ENCODE measurements around the gene C11orf97.

Gene C11orf97

GRCh38 chr11:94558932-94559331 lies 46.7 kb downstream of the C11orf97 start:
- Histone ChIP-seq H3K27me3 (no peaks in the 10 kb centered on the region), H3K4me1 (peaks cover 0 to 44% (median 5%) of the 10 kb centered on the region in 4 donors), H3K27ac (no peak overlapping the region), H3K9me3 (no peaks in the 10 kb centered on the region), H3K4me3 (no peak overlapping the region), H3K36me3 (no peaks in the 10 kb centered on the region)
- intact Hi-C loops (cut with DNase I; ENCODE audit: low total_unique reads): no loop called here
- DNase-seq: no peak
- no peak for TF ChIP-seq CTCF (IDR thresholded peaks at IDR 0.05)

- H3K9me3 ChIP-seq: no peaks in the 10 kb centered on the region
- TF ChIP-seq CTCF (IDR thresholded peaks at IDR 0.05): no peak
- H3K36me3 ChIP-seq: no peaks in the 10 kb centered on the region
- no peak for DNase-seq
- H3K27me3 ChIP-seq: no peaks in the 10 kb centered on the region
- intact Hi-C loops (cut with DNase I; ENCODE audit: low total_unique reads): no loop called here
- H3K4me1 ChIP-seq: peaks cover 0 to 47% (median 5%) of the 10 kb centered on the region in 4 donors
- no peak overlapping the region for H3K27ac ChIP-seq
- H3K4me3 ChIP-seq: no peak overlapping the region
These were observed 47.1 kb downstream of the C11orf97 start for GRCh38 chr11:94559361-94559760.

GRCh38 chr11:94560834-94561233 lies 48.6 kb downstream of the C11orf97 start:
- Histone ChIP-seq H3K4me3 (no peak overlapping the region), H3K36me3 (no peaks in the 10 kb centered on the region), H3K4me1 (peaks cover 0 to 47% (median 5%) of the 10 kb centered on the region in 4 donors), H3K27me3 (no peaks in the 10 kb centered on the region), H3K27ac (no peak overlapping the region), H3K9me3 (no peaks in the 10 kb centered on the region)
- intact Hi-C loops (cut with DNase I; ENCODE audit: low total_unique reads): loop anchor here (5.0 kb wide), 1 partner anchor 39 kb away; no protein-coding TSS in a partner anchor
- DNase-seq: no peak
- TF ChIP-seq CTCF (IDR thresholded peaks at IDR 0.05): no peak

GRCh38 chr11:94563176-94563847 lies 51.1 kb downstream of the C11orf97 start:
- H3K27me3 ChIP-seq: no peaks in the 10 kb centered on the region
- no peaks in the 10 kb centered on the region for H3K36me3 ChIP-seq
- H3K4me1 ChIP-seq: peaks cover 0 to 25% (median 3%) of the 10 kb centered on the region in 4 donors
- H3K9me3 ChIP-seq: no peaks in the 10 kb centered on the region
- no peak overlapping the region for H3K27ac ChIP-seq
- peak; percentile 32 to 45 for TF ChIP-seq CTCF (IDR thresholded peaks at IDR 0.05)
- no peak overlapping the region for H3K4me3 ChIP-seq
- intact Hi-C loops (cut with DNase I; ENCODE audit: low total_unique reads): loop anchor here (5.0 kb wide), 1 partner anchor 41 kb away; no protein-coding TSS in a partner anchor
- DNase-seq: no peak

GRCh38 chr11:94563848-94564467 lies 51.7 kb downstream of the C11orf97 start:
- Histone ChIP-seq H3K4me3 (no peak overlapping the region), H3K27me3 (no peaks in the 10 kb centered on the region), H3K9me3 (no peaks in the 10 kb centered on the region), H3K36me3 (peaks cover 0 to 2% (median 0%) of the 10 kb centered on the region in 3 donors), H3K27ac (no peak overlapping the region), H3K4me1 (peaks cover 0 to 22% (median 3%) of the 10 kb centered on the region in 4 donors)
- no peak for DNase-seq
- intact Hi-C loops (cut with DNase I; ENCODE audit: low total_unique reads): loop anchor here (5.0 kb wide), 1 partner anchor 42 kb away; no protein-coding TSS in a partner anchor
- TF ChIP-seq CTCF (IDR thresholded peaks at IDR 0.05): no peak
